Neuronal stem cell (in vitro differentiated cells): ENCODE measurements around the gene AUTS2.

Experiments
- DNase-seq: peaks from one replicate; pipeline ENCODE4 v3.0.0-alpha.2; 2013; ENCODE audit warnings: low spot score
- H2AFZ ChIP-seq: one replicate; pipeline ENCODE4 v1.6.1; 2013; ENCODE audit warnings: mild to moderate bottlenecking, low read length, inconsistent platforms
- H2AK5ac ChIP-seq: 2 replicates; pipeline ENCODE4 v1.6.1; 2013; ENCODE audit warnings: low read depth, mild to moderate bottlenecking, inconsistent platforms, low read length, moderate library complexity, mixed read lengths
- H2BK120ac ChIP-seq: 2 replicates; pipeline ENCODE4 v1.6.1; 2013; ENCODE audit warnings: low read depth, mild to moderate bottlenecking, inconsistent platforms, low read length, moderate library complexity, mixed read lengths
- H2BK12ac ChIP-seq: one replicate; pipeline ENCODE4 v1.6.1; 2013; ENCODE audit warnings: low read length, inconsistent platforms
- H2BK15ac ChIP-seq: 2 replicates; pipeline ENCODE4 v1.6.1; 2013; ENCODE audit warnings: mild to moderate bottlenecking, low read length, inconsistent platforms, mixed read lengths
- H2BK5ac ChIP-seq: one replicate; pipeline ENCODE4 v1.6.1; 2013; ENCODE audit warnings: inconsistent platforms, mild to moderate bottlenecking, low read length, moderate library complexity
- H3K14ac ChIP-seq: one replicate; pipeline ENCODE4 v1.6.1; 2013; ENCODE audit warnings: low read length, inconsistent platforms
- H3K18ac ChIP-seq: 2 replicates; pipeline ENCODE4 v1.6.1; 2013; ENCODE audit warnings: low read length, inconsistent platforms
- H3K23ac ChIP-seq: 2 replicates; pipeline ENCODE4 v1.6.1; 2013; ENCODE audit warnings: low read depth, mild to moderate bottlenecking, mixed read lengths, low read length, inconsistent platforms; ENCODE audit not compliant: poor library complexity
- H3K27ac ChIP-seq: replicated peaks from 3 replicates; pipeline ENCODE4 v1.5.1; 2013; ENCODE audit warnings: low read length, inconsistent platforms
- H3K27me3 ChIP-seq, 3 experiments: 2 replicates each; pipeline ENCODE4 v1.6.1; 2013; ENCODE audit warnings: low read length in 3 of 3, mild to moderate bottlenecking in 2 of 3, inconsistent platforms in 1 of 3, low read depth in 1 of 3, mixed read lengths in 1 of 3, moderate library complexity in 1 of 3; ENCODE audit not compliant: control insufficient read depth in 3 of 3, insufficient read depth in 3 of 3
- H3K36me3 ChIP-seq, 2 donors: replicated peaks in 1 of 2; 2 replicates each; pipeline ENCODE4 v1.6.1; 2013; ENCODE audit warnings: low read length in 2 of 2; ENCODE audit not compliant: control insufficient read depth in 2 of 2, insufficient read depth in 2 of 2
- H3K4ac ChIP-seq: 2 replicates; pipeline ENCODE4 v1.6.1; 2013; ENCODE audit warnings: inconsistent platforms, mild to moderate bottlenecking, low read length, moderate library complexity
- H3K4me1 ChIP-seq, 2 donors: 1 replicate in 1 of 2; 2 replicates in 1 of 2; pipeline ENCODE4 v1.6.1; 2013; ENCODE audit warnings: low read length in 2 of 2, low read depth in 1 of 2; ENCODE audit not compliant: control insufficient read depth in 2 of 2, insufficient read depth in 1 of 2
- H3K4me2 ChIP-seq: one replicate; pipeline ENCODE4 v1.6.1; 2013; ENCODE audit warnings: mild to moderate bottlenecking, low read length, inconsistent platforms; ENCODE audit not compliant: insufficient read depth, poor library complexity, severe bottlenecking
- H3K4me3 ChIP-seq, 2 donors: 2 replicates each; pipeline ENCODE4 v1.5.1; 2013; ENCODE audit warnings: low read length in 2 of 2, mild to moderate bottlenecking in 2 of 2, inconsistent platforms in 1 of 2, moderate library complexity in 1 of 2
- H3K79me1 ChIP-seq: one replicate; pipeline ENCODE4 v1.6.1; 2013; ENCODE audit warnings: low read depth, mild to moderate bottlenecking, inconsistent platforms, low read length, moderate library complexity
- H3K9ac ChIP-seq: one replicate; pipeline ENCODE4 v1.6.1; 2013; ENCODE audit warnings: mild to moderate bottlenecking, low read depth, low read length, inconsistent platforms; ENCODE audit not compliant: poor library complexity
- H3K9me3 ChIP-seq, 2 donors: replicated peaks in 1 of 2; 2 replicates each; pipeline versions ENCODE3 to v1.6.1; 2013; ENCODE audit warnings: low read length in 2 of 2, mild to moderate bottlenecking in 2 of 2, inconsistent platforms in 1 of 2, low read depth in 1 of 2, mixed read lengths in 1 of 2, moderate library complexity in 1 of 2; ENCODE audit not compliant: control insufficient read depth in 2 of 2, insufficient read depth in 1 of 2
- H4K8ac ChIP-seq: one replicate; pipeline ENCODE4 v1.6.1; 2013; ENCODE audit warnings: low read depth, mild to moderate bottlenecking, inconsistent platforms, low read length, moderate library complexity
- H4K91ac ChIP-seq: one replicate; pipeline ENCODE4 v1.6.1; 2013; ENCODE audit warnings: low read length, low read depth, mild to moderate bottlenecking, inconsistent platforms; ENCODE audit not compliant: poor library complexity
- WGBS, 2 donors: extraction: QIAGEN DNeasy Blood & Tissue Kit; methylation state at CpG; one replicate each; pipeline ENCODE4 v1.1.7; 2013; ENCODE audit warnings: missing lambda C conversion rate in 2 of 2, mixed read lengths in 1 of 2; ENCODE audit not compliant: insufficient read length in 2 of 2, insufficient replicate concordance in 1 of 2; ENCODE audit errors: extremely low coverage in 2 of 2; 5-methylcytosine and 5-hydroxymethylcytosine counted together

The AUTS2 gene

GRCh38 chr7:69739931-69740431 is 141.7 kb downstream of the AUTS2 start:
- Histone ChIP-seq H2BK15ac (no peak overlapping the region), H3K36me3 (no peaks in the 10 kb centered on the region), H2AFZ (no peak overlapping the region), H3K27ac (peak overlapping the region; percentile 22), H3K4ac (no peak overlapping the region), H2BK5ac (no peak overlapping the region), H3K79me1 (no peaks in the 10 kb centered on the region), H3K9me3 (no peaks in the 10 kb centered on the region), H3K4me3 (no peak overlapping the region), H4K8ac (no peak overlapping the region), H3K27me3 (no peaks in the 10 kb centered on the region), H2AK5ac (no peak overlapping the region), H2BK120ac (no peak overlapping the region), H3K18ac (no peak overlapping the region), H3K4me2 (no peak overlapping the region), H3K4me1 (peaks cover 26 to 31% of the 10 kb centered on the region in 2 donors), H3K9ac (no peak overlapping the region), H3K23ac (no peak overlapping the region), H2BK12ac (no peak overlapping the region), H3K14ac (no peak overlapping the region), H4K91ac (no peak overlapping the region)
- WGBS, 2 donors = no CpG with 5 or more reads among the region's 4 CpGs
- no peak for DNase-seq

DNA sequence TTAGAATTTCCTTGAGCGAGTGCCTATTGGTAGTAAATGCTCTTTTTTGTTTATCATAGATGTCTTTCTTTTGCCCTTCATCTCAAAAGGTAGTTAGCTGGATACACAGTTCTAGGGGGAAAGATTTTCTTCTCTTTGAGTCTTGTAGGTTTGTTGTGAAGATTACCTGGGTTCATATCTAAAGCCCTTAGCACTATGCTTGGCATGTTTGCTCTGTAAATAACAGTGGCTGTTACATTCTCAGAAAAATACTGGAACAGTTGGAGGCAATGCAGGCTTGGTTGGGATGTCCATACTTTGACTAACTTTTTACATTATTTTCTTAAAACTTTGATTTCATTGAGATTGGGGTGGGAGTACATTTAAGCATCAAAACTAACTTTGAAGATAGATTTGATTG is 144.0 kb downstream of the AUTS2 start:
- Histone ChIP-seq H2BK15ac (no peak overlapping the region), H3K79me1 (peaks cover 2% of the 10 kb centered on the region), H3K23ac (no peak overlapping the region), H3K27me3 (no peaks in the 10 kb centered on the region), H3K4me3 (no peak overlapping the region), H2AFZ (no peak overlapping the region), H3K27ac (no peak overlapping the region), H2BK12ac (no peak overlapping the region), H3K4ac (no peak overlapping the region), H3K9me3 (no peaks in the 10 kb centered on the region), H2AK5ac (no peak overlapping the region), H3K4me1 (peaks cover 25 to 30% of the 10 kb centered on the region in 2 donors), H3K18ac (no peak overlapping the region), H4K8ac (no peak overlapping the region), H2BK5ac (no peak overlapping the region), H3K4me2 (no peak overlapping the region), H3K9ac (no peak overlapping the region), H3K14ac (no peak overlapping the region), H4K91ac (no peak overlapping the region), H3K36me3 (no peaks in the 10 kb centered on the region), H2BK120ac (no peak overlapping the region)
- DNase-seq = no peak
- no CpG with 5 or more reads among the region's 1 CpG for WGBS, 2 donors

GRCh38 chr7:69743436-69743835 is 145.2 kb downstream of the AUTS2 start:
- H3K4me3 ChIP-seq = no peak overlapping the region
- peaks cover 2% of the 10 kb centered on the region for H3K79me1 ChIP-seq
- H3K4me2 ChIP-seq = no peak overlapping the region
- no peak overlapping the region for H3K23ac ChIP-seq
- no peak overlapping the region for H2AFZ ChIP-seq
- no peak overlapping the region for H2BK5ac ChIP-seq
- no peak overlapping the region for H3K18ac ChIP-seq
- no peak for DNase-seq
- no peak overlapping the region for H2AK5ac ChIP-seq
- H4K8ac ChIP-seq = no peak overlapping the region
- no peak overlapping the region for H4K91ac ChIP-seq
- no peak overlapping the region for H2BK12ac ChIP-seq
- H2BK120ac ChIP-seq = no peak overlapping the region
- H3K4ac ChIP-seq = no peak overlapping the region
- peaks cover 16 to 21% of the 10 kb centered on the region in 2 donors for H3K4me1 ChIP-seq
- no CpG with 5 or more reads among the region's 2 CpGs for WGBS, 2 donors
- H3K9me3 ChIP-seq = no peaks in the 10 kb centered on the region
- no peaks in the 10 kb centered on the region for H3K27me3 ChIP-seq
- H3K14ac ChIP-seq = no peak overlapping the region
- H3K9ac ChIP-seq = no peak overlapping the region
- H3K27ac ChIP-seq = no peak overlapping the region
- H2BK15ac ChIP-seq = no peak overlapping the region
- no peaks in the 10 kb centered on the region for H3K36me3 ChIP-seq

DNA sequence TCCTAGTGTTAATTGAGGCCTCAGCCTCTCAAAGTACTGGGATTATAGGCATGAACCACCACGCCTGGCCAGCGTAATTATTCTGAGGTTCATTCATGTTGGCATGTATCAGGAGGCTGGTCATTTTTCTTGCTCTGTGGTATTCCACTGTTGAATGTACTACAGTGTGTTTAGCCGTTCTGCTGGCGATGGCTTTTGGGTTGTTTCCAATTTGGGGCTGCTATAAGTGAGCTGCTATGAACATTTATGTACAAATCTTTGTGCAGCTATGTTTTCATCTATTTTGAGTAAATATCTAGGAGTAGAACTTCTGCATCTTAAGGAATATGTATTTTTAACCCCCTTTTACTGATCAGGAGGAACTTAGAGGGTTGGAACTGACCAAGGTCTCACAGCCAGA is 145.8 kb downstream of the AUTS2 start:
- no CpG with 5 or more reads among the region's 4 CpGs for WGBS, 2 donors
- Histone ChIP-seq H3K23ac (no peak overlapping the region), H3K27ac (no peak overlapping the region)

More for the DNA sequence above, 145.8 kb downstream of the AUTS2 start:
- H2AK5ac ChIP-seq = no peak overlapping the region
- H3K79me1 ChIP-seq = peaks cover 2% of the 10 kb centered on the region
- H2BK15ac ChIP-seq = no peak overlapping the region
- peaks cover 12 to 16% of the 10 kb centered on the region in 2 donors for H3K4me1 ChIP-seq
- no peaks in the 10 kb centered on the region for H3K9me3 ChIP-seq
- no peak overlapping the region for H2BK120ac ChIP-seq
- H3K14ac ChIP-seq = no peak overlapping the region
- H3K4me3 ChIP-seq = no peak overlapping the region
- no peak overlapping the region for H2AFZ ChIP-seq
- H3K9ac ChIP-seq = no peak overlapping the region
- no peak overlapping the region for H2BK5ac ChIP-seq
- no peaks in the 10 kb centered on the region for H3K27me3 ChIP-seq
- no peak overlapping the region for H4K8ac ChIP-seq
- H3K4ac ChIP-seq = no peak overlapping the region
- no peaks in the 10 kb centered on the region for H3K36me3 ChIP-seq
- DNase-seq = no peak
- H3K4me2 ChIP-seq = no peak overlapping the region
- no peak overlapping the region for H2BK12ac ChIP-seq
- H4K91ac ChIP-seq = no peak overlapping the region
- no peak overlapping the region for H3K18ac ChIP-seq
